PC-9 (cell line): ENCODE results near the gene ITCH.
"Not testable (repeated sequence)": the region's sequence is repeated elsewhere in the genome, so short reads cannot be mapped to it uniquely, and the experiment has no call there.

Experiments used
- CTCF ChIP-seq: fragments of 200-600 bp; sonication (generic); conservative IDR thresholded peaks from 2 replicates; pipeline ENCODE4 v1.6.1; 2017; ENCODE audit warnings: mixed run types, antibody characterized with exemption, mild to moderate bottlenecking, moderate library complexity
- EZH2 ChIP-seq: fragments of 200-600 bp; sonication (generic); IDR thresholded peaks from 2 replicates; pipeline ENCODE4 v1.8.0; 2017; ENCODE audit warnings: antibody characterized with exemption, low read depth

GRCh38 chr20:34518863-34519262, 155.8 kb downstream of the ITCH start:
- TF ChIP-seq CTCF, EZH2: not testable (repeated sequence)
